Activated CD8-positive, alpha-beta memory T cell treated with anti-CD3 and anti-CD28 coated beads, Interleukin-2, amount 50 U/mL, for 24 hours (primary cell): Measurements from ENCODE around the gene SLC16A9.

Experiments
- DNase-seq: peaks from one replicate; pipeline ENCODE4 v3.0.0-alpha.2; 2020; ENCODE audit errors: extremely low read depth

SLC16A9 gene

DNA sequence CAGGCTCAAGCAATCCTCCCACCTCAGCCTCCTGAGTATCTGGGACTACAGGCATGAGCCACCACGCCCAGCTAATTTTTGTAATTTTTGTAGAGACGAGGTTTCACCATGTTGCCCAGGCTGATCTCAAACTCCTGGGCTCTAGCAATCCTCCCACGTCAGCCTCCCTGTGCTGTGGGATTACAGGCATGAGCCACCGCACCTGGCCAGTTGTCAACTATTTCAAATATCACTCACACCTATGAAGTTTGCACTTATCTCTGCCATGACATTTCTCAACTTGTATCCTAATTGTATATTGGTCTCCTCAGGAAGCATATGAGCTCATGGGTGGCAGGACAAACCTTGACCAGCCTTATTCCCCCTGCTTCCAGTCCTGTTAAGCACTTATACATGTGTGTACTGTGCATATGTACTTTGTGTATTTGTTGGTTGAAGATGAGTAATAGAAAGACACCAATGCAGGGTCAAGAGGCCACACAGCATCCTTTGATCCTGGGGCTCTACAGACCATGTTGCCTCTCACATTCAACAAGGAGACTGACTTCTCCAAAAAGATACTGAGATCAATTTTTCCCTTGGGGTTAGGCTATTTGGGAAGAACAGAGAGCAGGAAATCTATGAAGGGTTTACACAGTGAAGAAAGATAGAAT is 82.2 kb downstream of the SLC16A9 start:
- DNase-seq: no peak

DNA sequence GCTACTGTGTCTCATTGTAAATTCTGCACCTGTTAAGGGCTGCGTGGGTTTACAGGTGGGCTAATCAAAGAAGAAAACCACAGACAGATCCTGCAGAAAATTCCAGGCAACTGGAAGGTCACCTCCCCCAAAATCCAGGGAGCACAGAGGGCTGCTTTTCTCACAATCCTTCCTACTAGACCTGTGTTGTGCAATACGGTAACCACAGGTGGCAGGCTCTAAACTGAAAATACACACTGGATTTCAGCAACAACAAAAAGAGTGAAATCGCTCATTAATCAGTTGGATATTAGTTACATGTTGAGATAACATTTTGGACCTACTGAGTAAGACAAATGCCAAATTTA is 83.2 kb downstream of the SLC16A9 start:
- DNase-seq: no peak

DNA sequence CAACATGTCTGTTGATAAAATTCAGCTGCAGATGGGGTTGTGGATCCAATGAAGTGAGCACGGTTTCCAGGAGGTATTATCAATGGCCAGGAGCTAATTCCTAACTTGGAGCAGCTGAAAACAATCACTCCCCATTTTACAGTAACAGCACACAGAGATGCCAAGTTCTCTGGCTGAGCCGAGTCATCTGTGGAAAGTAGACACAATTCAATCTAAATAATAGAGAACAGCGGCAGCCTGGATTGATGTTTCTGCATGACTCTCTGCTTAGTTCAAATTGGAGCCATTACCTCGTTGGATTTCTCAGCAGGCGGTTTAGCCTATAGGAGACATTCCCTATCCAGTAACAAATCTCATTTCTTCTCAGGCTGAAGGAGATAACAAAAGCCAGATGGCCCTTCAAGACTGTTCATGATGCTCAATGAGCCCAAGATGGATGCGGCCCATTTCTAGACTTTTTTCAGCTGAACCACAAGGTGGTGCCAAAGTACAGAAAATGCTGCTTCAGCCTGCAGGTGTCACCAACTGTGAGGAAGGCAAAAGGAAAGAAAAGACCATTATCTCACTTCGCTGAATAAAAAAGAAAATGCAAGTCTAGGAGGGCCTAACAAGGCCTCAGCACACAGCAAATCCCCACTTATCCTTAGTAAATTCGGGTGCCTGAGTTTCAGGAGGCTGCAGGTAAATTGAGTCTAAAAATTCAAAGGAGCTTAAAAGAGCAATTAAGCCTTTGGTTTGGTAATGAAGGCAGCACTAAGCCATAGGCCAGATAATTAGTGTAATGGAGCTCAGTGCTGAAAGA is 83.7 kb downstream of the SLC16A9 start:
- no peak for DNase-seq

DNA sequence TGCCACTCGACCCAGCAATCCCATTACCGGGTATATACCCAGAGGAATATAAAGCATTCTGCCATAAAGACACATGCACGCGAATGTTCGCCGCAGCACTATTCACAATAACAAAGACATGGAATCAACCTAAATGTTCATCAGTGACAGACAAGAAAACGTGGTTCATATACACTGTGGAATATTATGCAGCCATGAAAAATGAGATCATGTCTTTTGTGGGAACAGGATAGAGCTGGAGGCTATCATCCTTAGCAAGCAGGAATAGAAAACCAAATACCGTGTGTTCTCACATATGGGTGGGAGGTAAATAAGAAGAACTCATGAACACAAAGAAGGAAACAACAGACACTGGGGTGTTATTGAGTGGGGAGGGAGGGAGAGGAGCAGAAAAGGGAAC is 84.7 kb downstream of the SLC16A9 start:
- DNase-seq: no peak

DNA sequence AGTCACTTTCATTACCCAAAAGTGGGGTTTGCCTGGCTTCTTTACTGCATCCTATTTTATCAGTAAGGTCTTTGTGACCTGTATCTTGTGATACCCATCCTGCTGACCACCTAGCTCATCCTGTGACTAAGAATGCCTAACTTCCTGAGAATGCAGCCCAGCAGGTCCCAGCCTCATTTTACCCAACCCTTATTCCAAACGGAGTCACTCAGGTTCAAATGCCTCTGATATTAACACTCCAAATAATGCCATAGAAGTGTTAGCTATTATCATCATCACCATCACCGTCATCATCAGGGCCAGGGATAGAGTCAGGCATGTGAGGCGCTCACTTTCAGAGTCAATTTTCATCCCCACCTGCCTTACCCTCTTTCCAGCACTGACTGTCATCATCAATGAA is 85.5 kb downstream of the SLC16A9 start:
- DNase-seq: no peak

DNA sequence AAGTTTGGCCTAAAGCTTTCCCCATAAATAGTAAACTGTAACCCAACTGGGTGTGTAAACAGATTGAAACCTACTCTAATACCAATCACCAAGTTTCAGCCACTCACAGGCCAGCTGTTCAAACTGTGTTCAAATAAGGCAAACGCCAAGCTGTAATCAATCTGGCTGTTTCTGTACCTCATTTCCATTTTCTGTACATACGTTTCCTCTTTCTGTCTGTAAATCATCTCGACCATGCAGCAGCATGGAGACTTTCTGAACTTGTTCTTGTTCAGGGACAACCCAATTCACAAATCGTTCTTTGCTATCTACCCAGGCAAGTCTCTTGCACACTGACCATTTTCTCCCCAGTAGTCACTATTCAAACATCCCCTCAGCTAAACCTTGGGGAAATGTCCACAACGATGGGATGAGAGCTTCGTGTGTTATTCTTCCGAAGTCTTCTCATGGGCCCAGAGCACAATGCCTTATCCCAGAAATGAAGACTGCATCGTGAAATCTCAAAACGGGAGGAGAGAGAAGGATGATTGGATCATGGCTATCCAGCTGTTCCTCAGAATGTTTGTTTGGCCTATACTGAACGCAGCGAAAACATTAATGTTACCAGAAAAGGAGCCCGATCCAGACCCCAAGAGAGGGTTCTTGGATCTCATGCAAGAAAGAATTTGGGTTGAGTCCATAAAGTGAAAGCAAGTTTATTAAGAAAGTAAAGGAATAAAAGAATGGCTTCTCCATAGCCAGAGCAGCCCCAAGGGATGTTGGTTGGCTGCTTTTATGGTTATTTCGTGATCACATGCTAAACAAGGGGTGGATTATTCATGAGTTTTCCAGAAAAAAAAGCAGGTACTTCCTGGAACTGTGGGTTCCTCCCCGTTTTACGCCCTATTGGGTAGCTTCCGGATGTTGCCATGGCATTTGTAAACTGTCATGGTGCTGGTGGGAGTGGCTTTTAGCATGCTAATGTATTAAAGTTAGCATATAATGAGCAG is 86.2 kb downstream of the SLC16A9 start:
- no peak for DNase-seq

DNA sequence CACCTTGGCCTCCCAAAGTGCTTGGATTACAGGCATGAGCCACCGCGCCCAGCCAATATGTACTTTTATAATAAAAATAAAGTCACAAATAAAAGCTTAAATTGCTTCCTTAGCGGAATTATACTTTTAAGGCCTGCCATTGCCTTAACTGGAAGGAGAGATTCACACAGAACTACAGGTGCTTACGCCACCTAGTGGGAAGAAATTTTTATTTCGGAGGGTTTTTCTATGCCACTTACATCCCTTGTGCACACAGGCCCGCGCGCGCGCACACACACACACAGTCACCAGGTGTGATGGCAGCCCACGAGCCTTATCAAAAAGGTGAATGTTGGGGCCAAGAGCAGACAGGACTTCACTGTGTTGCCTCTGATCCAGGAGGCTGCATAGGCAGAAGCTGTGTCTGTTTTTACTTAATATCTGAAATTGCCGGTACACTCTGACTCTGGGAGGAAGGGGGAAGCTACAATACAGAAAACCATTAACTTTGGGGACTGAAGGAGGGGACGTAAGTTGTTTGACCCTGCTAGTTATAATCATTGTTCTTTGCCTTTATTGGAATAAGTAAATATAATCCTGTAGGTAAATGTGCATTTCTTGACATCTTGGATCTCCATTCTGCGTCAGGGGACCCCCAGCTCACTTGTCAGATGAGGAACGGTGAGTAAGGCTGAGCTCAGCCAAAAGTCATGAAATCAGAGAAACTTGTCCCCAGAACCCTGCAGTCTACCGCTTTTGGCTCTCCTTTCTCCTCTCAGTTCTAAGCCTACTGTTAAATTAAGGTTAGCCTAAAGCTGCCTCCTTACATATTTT is 87.1 kb downstream of the SLC16A9 start:
- no peak for DNase-seq

DNA sequence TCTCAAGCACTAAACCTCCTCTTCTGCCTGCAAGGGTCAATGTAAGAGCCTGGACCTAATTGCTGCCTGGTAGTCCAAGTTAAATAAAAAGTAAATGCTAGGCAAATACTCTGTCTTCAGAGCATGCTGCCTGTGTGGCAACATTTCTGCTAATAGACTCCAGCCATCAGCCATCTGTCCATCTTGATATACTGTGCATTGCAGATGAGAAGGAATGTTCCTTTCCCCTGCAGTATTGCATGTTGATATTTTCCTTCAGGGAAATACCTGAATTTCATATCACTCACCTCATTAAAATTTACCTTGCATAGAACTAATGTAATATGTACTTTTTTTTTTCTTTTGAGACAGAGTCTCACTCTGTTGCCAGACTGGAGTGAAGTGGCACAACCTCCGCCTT is 87.9 kb downstream of the SLC16A9 start:
- no peak for DNase-seq

DNA sequence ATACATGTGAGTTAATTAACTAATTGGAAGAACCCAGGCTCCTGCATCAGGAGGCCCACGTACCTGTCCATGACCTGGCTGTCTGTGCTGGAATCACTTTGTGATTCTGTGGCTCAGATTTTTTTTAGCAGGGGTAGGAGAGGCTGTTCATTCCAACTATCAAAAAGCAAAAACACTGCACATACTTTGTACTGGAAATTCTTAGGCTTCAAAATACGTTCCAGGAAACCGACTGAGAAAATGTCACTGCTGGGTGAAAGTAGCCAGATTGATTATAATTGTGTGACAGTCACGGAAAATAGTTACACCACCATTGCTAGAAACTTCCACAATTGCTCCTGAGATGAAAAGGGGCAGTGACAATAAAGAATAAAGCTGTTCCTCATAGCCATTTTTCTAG is 91.0 kb downstream of the SLC16A9 start:
- DNase-seq: no peak

DNA sequence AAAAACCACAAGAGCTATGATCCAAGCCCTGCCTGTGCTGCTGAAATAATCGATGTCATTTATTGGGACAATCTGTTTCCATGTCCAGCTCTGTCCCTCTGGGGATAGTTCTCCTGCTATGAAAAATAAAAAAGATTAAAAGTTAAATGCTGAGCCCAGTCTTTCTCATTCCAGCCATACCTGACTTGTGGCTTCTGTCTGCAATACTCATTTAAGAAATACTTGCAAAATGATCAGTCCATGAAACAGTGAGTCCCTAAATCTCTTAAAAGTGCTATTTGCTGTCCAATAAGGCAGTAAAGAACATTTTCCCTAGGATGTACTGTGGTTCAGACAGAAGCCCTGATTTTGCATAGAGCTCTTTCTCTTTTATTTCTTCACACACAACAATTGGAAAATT is 91.7 kb downstream of the SLC16A9 start:
- DNase-seq: no peak

DNA sequence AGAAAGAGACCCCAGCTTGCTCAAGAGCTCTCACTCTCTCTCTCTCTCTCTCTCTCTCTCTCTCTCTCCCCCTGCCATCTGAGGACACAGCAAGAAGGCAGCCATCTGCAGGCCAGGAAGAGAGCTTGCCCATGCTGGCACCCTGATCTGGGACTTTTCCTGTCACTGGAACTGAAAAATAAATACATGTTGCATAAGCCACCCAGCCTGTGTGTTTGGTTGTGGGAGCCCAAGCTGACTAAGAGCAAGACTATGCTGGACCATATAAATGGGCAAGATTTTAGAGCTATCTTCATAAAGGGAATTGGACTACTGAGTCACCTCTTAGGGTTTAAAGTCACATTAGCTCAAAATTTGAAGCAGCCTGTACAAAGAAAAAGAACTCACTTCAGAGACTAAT is 98.6 kb downstream of the SLC16A9 start:
- DNase-seq: no peak

DNA sequence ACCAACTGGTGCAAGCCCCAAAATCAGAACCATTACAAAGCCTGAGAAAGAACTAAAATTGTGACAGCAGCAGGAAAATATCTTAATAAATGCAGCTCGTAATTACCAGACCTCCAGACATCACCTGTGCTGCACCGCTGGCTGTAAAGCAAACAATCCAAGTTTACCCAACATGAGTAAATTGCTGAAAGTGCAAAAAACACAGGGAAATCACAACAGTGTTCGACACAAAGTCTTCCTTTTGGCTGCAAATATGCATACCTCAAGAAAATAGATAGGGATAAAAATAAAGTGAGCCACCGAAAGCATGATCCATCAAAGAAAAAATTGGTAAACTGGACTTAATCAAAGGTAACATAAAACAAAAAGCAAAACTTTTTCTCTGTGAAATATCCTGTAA is 101.7 kb downstream of the SLC16A9 start:
- no peak for DNase-seq

DNA sequence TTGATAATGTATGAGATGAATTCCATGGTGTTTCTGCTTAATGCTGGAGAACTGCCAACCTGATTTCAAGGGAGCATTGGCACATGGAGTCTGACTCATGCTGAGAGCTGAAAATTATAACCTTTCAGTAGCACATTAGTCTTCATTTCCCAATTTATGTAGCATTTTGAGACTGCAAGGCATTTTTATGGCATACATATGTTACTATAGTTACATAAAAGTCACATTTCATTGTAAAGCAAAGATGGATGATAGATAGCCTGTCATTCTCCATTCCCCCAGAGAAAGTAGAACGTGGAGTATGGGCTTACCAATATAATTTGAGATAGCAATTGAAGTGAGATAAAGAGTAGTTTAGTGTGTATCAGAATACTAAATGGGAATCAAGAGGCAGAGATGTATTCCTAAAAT is 103.1 kb downstream of the SLC16A9 start:
- no peak for DNase-seq

DNA sequence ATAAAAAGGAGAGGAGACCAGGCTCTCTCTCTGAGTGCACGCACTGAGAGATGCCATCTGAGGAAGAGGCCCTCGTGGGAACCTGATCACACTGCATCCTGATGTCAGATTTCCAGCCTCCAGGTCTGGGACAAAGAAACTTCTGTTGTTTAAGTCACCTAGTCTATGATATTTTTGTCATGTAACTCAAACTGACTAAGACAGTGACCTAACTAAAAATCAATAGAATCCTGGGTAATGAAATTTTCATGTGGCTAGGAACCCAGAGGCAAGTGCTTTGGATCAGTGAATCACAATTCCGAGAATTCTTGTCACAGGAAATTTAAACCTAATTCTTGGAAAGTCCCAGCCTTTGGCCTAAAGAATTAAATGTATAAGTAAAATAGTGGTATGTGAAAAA is 107.7 kb downstream of the SLC16A9 start:
- no peak for DNase-seq
